HepG2 (cell line): ENCODE results near the gene MYADML2. TPM values are rescaled to one million over a fixed set of nuclear protein-coding genes. Genes with fewer than 3 reads are reported as not detected.

Source experiments
- AGO2 ChIP-seq: fragments of 200-400 bp; formaldehyde crosslinking; optimal IDR thresholded peaks from 2 replicates; pipeline ENCODE3; 2017; ENCODE audit warnings: mild to moderate bottlenecking, low read depth, low read length, moderate library complexity
- BORCS8-MEF2B ChIP-seq: sonication (generic); formaldehyde crosslinking; IDR thresholded peaks from 2 replicates; pipeline ENCODE4 v1.8.0; 2022; ENCODE audit warnings: mild to moderate bottlenecking, missing genetic modification reagents
- CHD4 ChIP-seq: fragments of 200-600 bp; sonication (generic); IDR thresholded peaks from 2 replicates; pipeline ENCODE4 v1.7.0; 2017; ENCODE audit warnings: mild to moderate bottlenecking, low read length, borderline replicate concordance
- FLYWCH1 ChIP-seq: sonication (generic); formaldehyde crosslinking; IDR thresholded peaks from 2 replicates; pipeline ENCODE4 v1.8.1; 2023; ENCODE audit warnings: mild to moderate bottlenecking, missing genetic modification reagents
- JARID2 ChIP-seq: sonication (generic); formaldehyde crosslinking; IDR thresholded peaks from 2 replicates; pipeline ENCODE4 v1.8.1; 2023; ENCODE audit warnings: missing genetic modification reagents, inconsistent platforms; ENCODE audit not compliant: insufficient replicate concordance
- SIX1 ChIP-seq: sonication (generic); formaldehyde crosslinking; IDR thresholded peaks from 2 replicates; pipeline ENCODE4 v1.4.0; 2020; ENCODE audit warnings: missing genetic modification reagents, borderline replicate concordance
- THAP11 ChIP-seq: IDR thresholded peaks from 2 replicates; pipeline ENCODE4 v1.6.1; 2016; ENCODE audit warnings: missing biosample characterization, missing genetic modification reagents
- ZFP36L1 ChIP-seq: sonication (generic); formaldehyde crosslinking; IDR thresholded peaks from 2 replicates; pipeline ENCODE4 v1.8.0; 2022; ENCODE audit warnings: mild to moderate bottlenecking, missing genetic modification reagents, moderate library complexity
- ZNF567 ChIP-seq: sonication (generic); formaldehyde crosslinking; IDR thresholded peaks from 2 replicates; pipeline ENCODE4 v1.8.1; 2023; ENCODE audit warnings: mild to moderate bottlenecking, missing genetic modification reagents, borderline replicate concordance
- polyA plus RNA-seq, 8 experiments: library from polyadenylated mRNA; depleted of rRNA in 3 of 8; stranded (reverse) in 7 of 8; unstranded in 1 of 8; fragments of >200 nt; fragmentation: Illumina TruSeq in 4 of 8; extraction: Trizol in 4 of 8; gene quantifications; 2 replicates each; pipeline versions ENCODE4 v1.2.1 to v1.2.3, GENCODE V29; 2011 to 2016; ENCODE audit warnings: low read depth in 4 of 8, missing spikeins in 1 of 8, mixed read lengths in 1 of 8; ENCODE audit not compliant: insufficient read depth in 1 of 8
- total RNA-seq, 5 experiments: library from RNA; depleted of rRNA; stranded (reverse); fragments of >200 nt; fragmentation: Illumina TruSeq; extraction: Trizol; gene quantifications; 2 replicates each; pipeline ENCODE4 v1.2.3, GENCODE V29; 2016; ENCODE audit warnings: low read depth in 1 of 5
- TF ChIP-seq, protein P1 (sequence below): IDR thresholded peaks from 2 replicates; pipeline ENCODE4 v1.6.1; 2016; ENCODE audit warnings: mild to moderate bottlenecking, missing biosample characterization, missing genetic modification reagents
- TF ChIP-seq, protein P2 (sequence below): sonication (generic); formaldehyde crosslinking; IDR thresholded peaks from 2 replicates; pipeline ENCODE4 v1.4.0; 2020; ENCODE audit warnings: missing genetic modification reagents
- TF ChIP-seq, protein P3 (sequence below): sonication (generic); IDR thresholded peaks from 2 replicates; pipeline ENCODE4 v1.6.1; 2016; ENCODE audit warnings: low read depth, borderline replicate concordance
- TF ChIP-seq, protein P4 (sequence below): sonication (generic); formaldehyde crosslinking; IDR thresholded peaks from 2 replicates; pipeline ENCODE4 v1.4.0; 2020; ENCODE audit warnings: missing genetic modification reagents
- TF ChIP-seq, protein P5 (sequence below): IDR thresholded peaks from 2 replicates; pipeline ENCODE4 v1.6.1; 2018; ENCODE audit warnings: missing genetic modification reagents, mild to moderate bottlenecking, missing compliant biosample characterization
- TF ChIP-seq, protein P6 (sequence below): sonication (generic); formaldehyde crosslinking; IDR thresholded peaks from 2 replicates; pipeline ENCODE4 v1.8.0; 2022; ENCODE audit warnings: mild to moderate bottlenecking, missing genetic modification reagents

MYADML2 gene
- total and polyA plus RNA-seq, 2 of the 13 experiments (the other 11 are each of a cell fraction or from before 2014, with no cell fraction given) = not detected

DNA sequence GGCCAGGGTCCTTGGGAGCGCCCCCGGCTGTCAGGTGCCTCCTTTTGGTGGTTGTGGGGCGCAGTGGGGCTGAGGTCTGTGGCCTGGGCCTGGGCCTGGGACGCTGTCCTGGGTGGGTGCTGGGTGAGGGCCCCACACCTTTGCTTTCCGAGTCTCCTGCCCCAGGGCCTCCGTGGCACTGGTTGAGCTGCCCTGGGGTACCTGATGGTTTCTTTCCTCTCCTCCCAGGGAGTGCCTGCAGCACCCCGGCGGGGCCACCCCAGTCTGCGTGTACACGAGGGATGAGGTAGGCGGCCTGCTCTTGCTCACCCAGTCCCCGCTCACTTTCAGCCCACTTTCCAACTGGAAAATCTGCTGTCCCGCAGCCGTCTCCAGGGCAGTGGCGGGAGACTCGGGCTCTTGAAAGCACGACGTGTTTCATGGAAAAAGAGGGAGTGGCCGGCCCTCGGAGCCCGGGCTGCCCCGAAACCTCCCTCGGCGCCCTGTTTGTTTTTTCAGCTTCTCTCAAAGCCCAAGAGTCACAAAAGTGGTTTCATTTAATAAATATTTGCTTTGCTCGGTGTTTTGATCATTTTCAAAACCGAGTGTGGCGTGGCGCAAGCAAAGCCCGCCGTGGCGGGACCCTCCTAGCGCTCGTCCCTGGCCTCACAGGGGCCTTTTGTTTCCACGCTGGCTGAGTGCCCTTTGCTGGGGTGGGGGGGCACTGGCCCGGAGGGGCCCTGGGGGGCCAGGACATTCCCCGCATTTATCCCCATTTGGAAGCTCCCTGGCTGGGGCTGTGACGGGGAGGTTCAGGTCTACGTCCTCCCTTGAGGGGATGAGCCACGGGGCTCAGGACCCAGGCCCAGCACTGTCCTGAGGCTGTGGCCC, 47.8 kb upstream of the MYADML2 start (continued):
- 0 out of 2 replicates have a peak, but pooled peaks have one; percentile 52 for TF ChIP-seq CHD4
- TF ChIP-seq, protein P1, sequence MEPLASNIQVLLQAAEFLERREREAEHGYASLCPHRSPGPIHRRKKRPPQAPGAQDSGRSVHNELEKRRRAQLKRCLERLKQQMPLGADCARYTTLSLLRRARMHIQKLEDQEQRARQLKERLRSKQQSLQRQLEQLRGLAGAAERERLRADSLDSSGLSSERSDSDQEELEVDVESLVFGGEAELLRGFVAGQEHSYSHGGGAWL (CRISPR knock-in tag) = peak; percentile 2; the same call in 1 of the 2 replicates
- TF ChIP-seq THAP11 (CRISPR knock-in tag) = peak; percentile 54; the same call in 1 of the 2 replicates
- TF ChIP-seq, protein P2, sequence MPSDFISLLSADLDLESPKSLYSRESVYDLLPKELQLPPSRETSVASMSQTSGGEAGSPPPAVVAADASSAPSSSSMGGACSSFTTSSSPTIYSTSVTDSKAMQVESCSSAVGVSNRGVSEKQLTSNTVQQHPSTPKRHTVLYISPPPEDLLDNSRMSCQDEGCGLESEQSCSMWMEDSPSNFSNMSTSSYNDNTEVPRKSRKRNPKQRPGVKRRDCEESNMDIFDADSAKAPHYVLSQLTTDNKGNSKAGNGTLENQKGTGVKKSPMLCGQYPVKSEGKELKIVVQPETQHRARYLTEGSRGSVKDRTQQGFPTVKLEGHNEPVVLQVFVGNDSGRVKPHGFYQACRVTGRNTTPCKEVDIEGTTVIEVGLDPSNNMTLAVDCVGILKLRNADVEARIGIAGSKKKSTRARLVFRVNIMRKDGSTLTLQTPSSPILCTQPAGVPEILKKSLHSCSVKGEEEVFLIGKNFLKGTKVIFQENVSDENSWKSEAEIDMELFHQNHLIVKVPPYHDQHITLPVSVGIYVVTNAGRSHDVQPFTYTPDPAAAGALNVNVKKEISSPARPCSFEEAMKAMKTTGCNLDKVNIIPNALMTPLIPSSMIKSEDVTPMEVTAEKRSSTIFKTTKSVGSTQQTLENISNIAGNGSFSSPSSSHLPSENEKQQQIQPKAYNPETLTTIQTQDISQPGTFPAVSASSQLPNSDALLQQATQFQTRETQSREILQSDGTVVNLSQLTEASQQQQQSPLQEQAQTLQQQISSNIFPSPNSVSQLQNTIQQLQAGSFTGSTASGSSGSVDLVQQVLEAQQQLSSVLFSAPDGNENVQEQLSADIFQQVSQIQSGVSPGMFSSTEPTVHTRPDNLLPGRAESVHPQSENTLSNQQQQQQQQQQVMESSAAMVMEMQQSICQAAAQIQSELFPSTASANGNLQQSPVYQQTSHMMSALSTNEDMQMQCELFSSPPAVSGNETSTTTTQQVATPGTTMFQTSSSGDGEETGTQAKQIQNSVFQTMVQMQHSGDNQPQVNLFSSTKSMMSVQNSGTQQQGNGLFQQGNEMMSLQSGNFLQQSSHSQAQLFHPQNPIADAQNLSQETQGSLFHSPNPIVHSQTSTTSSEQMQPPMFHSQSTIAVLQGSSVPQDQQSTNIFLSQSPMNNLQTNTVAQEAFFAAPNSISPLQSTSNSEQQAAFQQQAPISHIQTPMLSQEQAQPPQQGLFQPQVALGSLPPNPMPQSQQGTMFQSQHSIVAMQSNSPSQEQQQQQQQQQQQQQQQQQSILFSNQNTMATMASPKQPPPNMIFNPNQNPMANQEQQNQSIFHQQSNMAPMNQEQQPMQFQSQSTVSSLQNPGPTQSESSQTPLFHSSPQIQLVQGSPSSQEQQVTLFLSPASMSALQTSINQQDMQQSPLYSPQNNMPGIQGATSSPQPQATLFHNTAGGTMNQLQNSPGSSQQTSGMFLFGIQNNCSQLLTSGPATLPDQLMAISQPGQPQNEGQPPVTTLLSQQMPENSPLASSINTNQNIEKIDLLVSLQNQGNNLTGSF (CRISPR knock-in tag) = peak; percentile 70; the same call in 1 of the 2 replicates
- peak; percentile 23 for TF ChIP-seq JARID2 (CRISPR knock-in tag)
- TF ChIP-seq FLYWCH1 = no peak
- TF ChIP-seq, protein P3, sequence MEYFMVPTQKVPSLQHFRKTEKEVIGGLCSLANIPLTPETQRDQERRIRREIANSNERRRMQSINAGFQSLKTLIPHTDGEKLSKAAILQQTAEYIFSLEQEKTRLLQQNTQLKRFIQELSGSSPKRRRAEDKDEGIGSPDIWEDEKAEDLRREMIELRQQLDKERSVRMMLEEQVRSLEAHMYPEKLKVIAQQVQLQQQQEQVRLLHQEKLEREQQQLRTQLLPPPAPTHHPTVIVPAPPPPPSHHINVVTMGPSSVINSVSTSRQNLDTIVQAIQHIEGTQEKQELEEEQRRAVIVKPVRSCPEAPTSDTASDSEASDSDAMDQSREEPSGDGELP = peak; percentile 48
- TF ChIP-seq, protein P4, sequence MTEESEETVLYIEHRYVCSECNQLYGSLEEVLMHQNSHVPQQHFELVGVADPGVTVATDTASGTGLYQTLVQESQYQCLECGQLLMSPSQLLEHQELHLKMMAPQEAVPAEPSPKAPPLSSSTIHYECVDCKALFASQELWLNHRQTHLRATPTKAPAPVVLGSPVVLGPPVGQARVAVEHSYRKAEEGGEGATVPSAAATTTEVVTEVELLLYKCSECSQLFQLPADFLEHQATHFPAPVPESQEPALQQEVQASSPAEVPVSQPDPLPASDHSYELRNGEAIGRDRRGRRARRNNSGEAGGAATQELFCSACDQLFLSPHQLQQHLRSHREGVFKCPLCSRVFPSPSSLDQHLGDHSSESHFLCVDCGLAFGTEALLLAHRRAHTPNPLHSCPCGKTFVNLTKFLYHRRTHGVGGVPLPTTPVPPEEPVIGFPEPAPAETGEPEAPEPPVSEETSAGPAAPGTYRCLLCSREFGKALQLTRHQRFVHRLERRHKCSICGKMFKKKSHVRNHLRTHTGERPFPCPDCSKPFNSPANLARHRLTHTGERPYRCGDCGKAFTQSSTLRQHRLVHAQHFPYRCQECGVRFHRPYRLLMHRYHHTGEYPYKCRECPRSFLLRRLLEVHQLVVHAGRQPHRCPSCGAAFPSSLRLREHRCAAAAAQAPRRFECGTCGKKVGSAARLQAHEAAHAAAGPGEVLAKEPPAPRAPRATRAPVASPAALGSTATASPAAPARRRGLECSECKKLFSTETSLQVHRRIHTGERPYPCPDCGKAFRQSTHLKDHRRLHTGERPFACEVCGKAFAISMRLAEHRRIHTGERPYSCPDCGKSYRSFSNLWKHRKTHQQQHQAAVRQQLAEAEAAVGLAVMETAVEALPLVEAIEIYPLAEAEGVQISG = peak; percentile 44
- 0 out of 2 replicates have a peak, but pooled peaks have one; percentile 12 for TF ChIP-seq ZNF567 (CRISPR knock-in tag)
- TF ChIP-seq, protein P5, sequence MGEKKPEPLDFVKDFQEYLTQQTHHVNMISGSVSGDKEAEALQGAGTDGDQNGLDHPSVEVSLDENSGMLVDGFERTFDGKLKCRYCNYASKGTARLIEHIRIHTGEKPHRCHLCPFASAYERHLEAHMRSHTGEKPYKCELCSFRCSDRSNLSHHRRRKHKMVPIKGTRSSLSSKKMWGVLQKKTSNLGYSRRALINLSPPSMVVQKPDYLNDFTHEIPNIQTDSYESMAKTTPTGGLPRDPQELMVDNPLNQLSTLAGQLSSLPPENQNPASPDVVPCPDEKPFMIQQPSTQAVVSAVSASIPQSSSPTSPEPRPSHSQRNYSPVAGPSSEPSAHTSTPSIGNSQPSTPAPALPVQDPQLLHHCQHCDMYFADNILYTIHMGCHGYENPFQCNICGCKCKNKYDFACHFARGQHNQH (CRISPR knock-in tag) = peak; percentile 22
- TF ChIP-seq AGO2 = peak; percentile 100
- TF ChIP-seq BORCS8-MEF2B (CRISPR knock-in tag) = 0 out of 2 replicates have a peak, but pooled peaks have one; percentile 40
- TF ChIP-seq SIX1 = peak; percentile 55; the same call in 1 of the 2 replicates
- peak; percentile 49; the same call in 1 of the 2 replicates for TF ChIP-seq ZFP36L1 (CRISPR knock-in tag)
- TF ChIP-seq, protein P6, sequence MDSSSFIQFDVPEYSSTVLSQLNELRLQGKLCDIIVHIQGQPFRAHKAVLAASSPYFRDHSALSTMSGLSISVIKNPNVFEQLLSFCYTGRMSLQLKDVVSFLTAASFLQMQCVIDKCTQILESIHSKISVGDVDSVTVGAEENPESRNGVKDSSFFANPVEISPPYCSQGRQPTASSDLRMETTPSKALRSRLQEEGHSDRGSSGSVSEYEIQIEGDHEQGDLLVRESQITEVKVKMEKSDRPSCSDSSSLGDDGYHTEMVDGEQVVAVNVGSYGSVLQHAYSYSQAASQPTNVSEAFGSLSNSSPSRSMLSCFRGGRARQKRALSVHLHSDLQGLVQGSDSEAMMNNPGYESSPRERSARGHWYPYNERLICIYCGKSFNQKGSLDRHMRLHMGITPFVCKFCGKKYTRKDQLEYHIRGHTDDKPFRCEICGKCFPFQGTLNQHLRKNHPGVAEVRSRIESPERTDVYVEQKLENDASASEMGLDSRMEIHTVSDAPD = peak; percentile 13
